Suppressor macrophage treated with lipopolysaccharide for 4 hours (primary cell): ENCODE data around the gene VPS26B.
"Not testable (repeated sequence)": the region's sequence is repeated elsewhere in the genome, so short reads cannot be mapped to it uniquely, and the experiment has no call there.

Experiments
- DNase-seq: peaks from one replicate; pipeline ENCODE4 v3.0.0-alpha.2; 2020

The VPS26B gene

GRCh38 chr11:134283461-134284230, 59.2 kb downstream of the VPS26B start:
- no peak for DNase-seq

GRCh38 chr11:134284349-134284748, 59.9 kb downstream of the VPS26B start:
- DNase-seq: not testable (repeated sequence)

GRCh38 chr11:134287561-134287960, 63.1 kb downstream of the VPS26B start:
- DNase-seq: no peak

- DNase-seq: no peak
Observed at GRCh38 chr11:134288486-134288885, 64.0 kb downstream of the VPS26B start.

- no peak for DNase-seq
Observed at GRCh38 chr11:134289167-134289566, 64.7 kb downstream of the VPS26B start.

- DNase-seq: no peak
Observed at GRCh38 chr11:134289789-134290188, 65.3 kb downstream of the VPS26B start.

- DNase-seq: no peak
Observed at GRCh38 chr11:134290646-134291045, 66.2 kb downstream of the VPS26B start.

- no peak for DNase-seq
Observed at GRCh38 chr11:134291196-134291595, 66.7 kb downstream of the VPS26B start.

GRCh38 chr11:134292661-134293060, 68.2 kb downstream of the VPS26B start:
- DNase-seq: no peak

GRCh38 chr11:134293119-134294113, 68.9 kb downstream of the VPS26B start:
- DNase-seq: no peak

- DNase-seq: no peak
Observed at GRCh38 chr11:134294664-134295063, 70.2 kb downstream of the VPS26B start.
